Stimulated activated CD8-positive, alpha-beta memory T cell treated with anti-CD3 and anti-CD28 coated beads, Interleukin-15, amount 100 ng/mL, for 48 hours (primary cell): ENCODE data around the gene KRTAP21-2.
"Not testable (repeated sequence)": the region's sequence is repeated elsewhere in the genome, so short reads cannot be mapped to it uniquely, and the experiment has no call there.

Source experiments
- DNase-seq, 2 donors: peaks; one replicate each; pipeline ENCODE4 v3.0.0-alpha.2; 2020; ENCODE audit warnings: low read depth in 2 of 2

Gene KRTAP21-2

DNA sequence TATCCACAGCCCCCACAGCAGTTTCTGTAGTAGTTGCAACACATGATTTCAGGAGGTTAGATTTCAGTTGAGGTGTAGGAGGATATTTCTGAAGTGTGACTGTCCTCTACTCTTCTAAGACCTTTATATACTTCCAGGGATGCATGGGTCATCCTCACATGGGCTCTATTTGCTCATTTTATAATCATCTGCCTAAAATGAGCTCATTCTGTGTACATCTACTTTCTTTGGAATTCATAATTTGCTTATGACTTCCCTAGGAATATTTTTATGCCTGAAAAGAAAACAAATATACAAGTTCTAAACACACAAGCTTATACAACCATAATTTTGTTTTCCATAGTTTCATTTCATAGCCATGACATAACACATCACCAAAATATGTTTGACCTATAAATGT, at the start of gene KRTAP21-2:
Gene KRTAP21-2 (minus strand): TSS at position 101 of the 400 bp plus-strand sequence. CDS start 57 bp downstream, at position 44.
- no peak for DNase-seq

DNA sequence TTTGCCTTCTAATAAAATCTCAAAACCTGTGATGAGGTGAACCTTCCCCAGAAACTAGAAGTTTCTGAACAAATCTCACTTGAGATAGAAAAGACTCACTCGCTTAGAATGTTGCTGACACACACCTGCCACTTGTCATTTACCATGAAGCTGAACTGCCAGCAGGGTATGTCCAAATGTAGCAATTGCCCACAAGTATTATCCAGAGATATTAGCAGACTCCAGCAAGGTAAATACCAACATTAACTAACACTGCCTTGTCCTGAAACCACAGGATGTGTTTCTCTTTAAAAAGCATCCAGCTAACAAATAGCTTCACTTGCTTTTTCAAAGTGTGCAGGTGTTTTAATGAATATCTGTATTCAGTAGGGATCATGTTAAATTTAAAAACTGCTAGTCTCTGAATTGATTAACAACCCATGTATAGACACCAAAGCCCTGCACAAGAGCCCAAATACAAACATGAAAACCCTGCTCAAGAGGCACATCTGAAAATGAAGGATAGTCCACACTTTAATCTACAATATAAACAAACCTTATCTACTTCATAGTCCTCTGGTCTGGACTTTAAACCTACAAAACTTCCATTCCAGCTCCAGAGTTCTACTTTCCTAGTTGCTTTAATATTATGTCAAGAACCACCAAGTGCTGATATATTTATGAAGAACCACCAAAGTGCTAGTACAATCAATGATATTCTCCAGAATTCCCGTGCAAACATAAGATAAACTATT, 46.7 kb upstream of the KRTAP21-2 start:
- DNase-seq: no peak

DNA sequence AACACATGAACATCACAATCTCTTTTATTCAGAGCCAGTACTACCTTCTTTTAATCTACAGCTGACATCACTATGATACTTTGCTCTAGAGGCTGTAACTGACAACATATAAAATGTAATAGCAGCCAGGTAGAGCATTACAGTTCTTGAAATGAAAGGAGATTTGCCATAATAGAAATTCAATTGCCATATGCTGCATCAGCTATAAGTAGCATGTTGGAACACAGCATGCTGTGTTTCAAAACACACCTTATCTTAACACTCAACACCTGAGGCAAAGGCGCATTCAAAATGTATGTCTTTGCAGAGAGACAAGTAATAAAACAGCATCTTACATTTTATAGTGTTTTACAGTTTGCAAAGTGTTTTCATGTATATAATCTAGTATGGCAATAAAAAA, 32.2 kb upstream of the KRTAP21-2 start:
- no peak for DNase-seq

DNA sequence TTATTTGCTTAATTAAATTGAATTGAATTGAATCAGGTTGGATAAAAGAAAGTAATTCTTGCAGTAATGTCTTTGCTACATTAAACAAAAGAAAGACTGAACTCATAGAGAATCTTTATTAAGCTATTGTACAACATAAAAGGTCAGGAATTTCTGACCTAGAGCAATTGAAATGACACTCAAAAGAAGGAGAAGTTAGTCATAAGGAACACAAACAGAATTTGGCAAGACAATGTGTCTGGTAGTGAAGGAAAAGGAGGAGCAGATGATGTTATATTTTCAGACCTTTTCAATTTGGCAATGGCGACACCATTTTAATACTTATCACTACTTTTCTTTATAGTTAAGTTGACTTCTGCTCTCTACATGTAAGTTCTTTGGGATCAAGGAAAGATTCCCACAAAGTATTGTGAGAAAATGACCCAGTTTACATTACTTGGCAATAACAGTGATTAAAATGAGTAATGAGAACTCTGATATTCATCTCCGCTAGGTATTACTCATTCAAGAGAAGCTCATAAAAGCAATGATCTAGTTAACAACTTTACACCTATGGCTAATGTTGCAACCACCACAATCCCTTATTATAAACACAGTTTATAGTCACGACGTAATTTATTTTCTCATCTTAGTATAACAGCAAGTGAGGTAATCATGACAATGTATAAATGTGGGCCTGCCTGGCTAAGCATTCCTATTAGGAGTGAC, 22.8 kb upstream of the KRTAP21-2 start:
- no peak for DNase-seq

DNA sequence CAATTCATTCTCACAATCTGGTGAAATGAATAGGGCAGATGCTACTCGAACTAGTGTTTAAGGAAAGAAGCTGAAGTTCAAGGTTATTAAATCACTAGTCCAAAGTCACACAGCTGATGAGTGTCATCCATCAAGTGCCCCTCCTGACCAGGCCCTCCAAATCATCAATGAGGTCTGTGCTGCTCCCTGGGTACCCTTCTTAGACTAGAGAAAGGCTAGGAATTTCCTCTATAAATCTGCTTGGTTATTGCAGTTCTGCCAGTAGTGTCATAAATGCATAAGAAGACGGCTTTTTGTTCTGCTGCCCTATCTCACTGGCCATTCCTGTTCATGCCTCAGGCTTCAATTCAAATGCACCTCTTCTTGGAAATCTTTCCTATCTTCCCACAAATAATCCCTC, 13.7 kb upstream of the KRTAP21-2 start:
- no peak for DNase-seq

DNA sequence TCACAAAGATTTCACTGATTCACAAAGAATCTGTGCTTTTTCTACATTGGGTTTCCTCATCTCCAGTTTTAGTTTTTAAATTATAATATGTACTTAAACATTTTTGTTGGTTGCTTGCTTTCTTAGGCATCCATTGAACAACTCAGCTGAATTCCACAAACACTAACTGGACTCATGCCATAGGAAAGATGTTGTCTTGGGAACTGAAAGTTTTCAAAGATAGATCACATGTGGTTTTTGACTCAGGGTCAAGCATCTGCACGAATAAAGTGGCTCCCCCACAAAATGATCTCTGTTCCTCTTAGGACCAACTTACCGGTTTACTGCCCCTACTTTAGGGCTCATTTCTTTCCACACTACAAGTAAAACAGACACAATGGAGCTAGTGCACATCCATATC, 11.2 kb upstream of the KRTAP21-2 start:
- no peak for DNase-seq

DNA sequence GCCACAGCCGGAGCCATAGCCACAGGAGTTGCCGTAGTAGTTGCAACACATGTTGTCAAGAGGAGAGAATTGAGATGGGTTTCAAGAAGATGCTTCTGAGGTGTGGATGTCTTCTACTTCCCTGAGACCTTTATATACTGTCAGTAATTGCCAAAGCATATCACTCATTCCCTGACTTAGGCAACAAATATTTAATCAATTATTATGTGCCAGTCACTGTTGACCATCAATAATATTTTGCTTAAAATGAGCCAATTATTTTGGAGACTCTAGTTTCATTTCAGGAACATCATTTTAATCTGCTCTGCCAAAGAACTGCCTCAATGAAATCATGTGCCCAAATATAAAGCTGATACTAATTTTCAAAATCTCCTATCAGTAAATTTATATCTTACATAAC, 8.3 kb upstream of the KRTAP21-2 start, which contains the start of gene KRTAP21-1:
Gene KRTAP21-1 (minus strand): TSS at position 101 of the 400 bp plus-strand sequence. CDS start 50 bp downstream, at position 51.
- DNase-seq: not testable (repeated sequence)

DNA sequence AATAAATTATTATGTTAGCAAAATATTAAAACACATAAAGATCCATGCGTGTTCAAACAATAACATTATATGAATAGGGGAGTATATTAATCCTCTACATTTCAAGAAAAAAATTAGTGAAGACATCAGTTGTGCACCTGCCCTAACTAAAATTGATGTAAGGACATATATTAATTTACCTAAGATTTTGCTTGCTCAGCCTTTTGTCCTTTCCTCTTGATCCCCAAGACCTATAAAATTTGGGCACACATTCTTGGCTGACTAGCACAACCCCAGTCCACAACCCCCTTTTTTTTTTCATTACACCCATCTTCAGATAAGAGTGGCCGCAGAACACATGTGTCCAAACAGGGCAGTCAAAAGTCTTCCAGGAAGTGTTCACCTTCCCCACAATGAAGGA, 6.6 kb downstream of the KRTAP21-2 start:
- DNase-seq: no peak

DNA sequence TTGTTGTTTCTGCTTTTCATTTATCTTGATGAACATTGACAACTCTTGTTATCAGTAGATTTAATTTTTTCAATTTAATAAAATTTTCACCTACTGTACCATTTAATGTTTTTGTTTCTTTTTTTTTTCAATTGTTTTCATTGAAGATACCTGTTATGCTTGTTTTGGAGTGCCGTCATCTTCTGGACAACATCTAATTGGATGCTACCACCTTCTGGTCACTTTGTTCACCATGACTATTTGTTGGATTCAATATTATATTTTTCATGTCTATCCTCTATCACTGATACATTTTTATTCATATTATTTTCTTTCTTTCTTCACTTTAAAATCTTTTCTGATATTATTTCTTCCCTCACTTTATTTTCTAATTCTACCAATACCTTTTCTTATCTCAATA, 14.0 kb downstream of the KRTAP21-2 start:
- no peak for DNase-seq

DNA sequence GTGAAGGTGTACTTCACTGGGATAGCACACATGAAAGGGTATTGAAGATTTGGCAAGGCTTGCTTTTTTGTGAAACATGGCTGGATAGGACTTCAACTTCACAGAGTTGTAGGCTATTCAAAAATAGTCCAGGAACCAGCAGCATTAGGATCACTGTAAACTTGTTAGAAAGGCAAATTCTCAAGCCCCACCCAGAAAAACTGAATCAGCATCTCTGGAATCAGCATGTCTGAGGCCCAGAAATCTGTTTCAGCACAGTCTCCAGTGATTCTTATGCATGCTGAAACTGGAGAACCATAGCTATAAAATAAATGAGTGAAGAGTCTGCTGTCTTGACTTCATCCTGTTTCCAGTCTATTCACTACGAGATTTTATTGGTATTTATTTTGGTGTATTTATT, 20.3 kb downstream of the KRTAP21-2 start:
- no peak for DNase-seq

DNA sequence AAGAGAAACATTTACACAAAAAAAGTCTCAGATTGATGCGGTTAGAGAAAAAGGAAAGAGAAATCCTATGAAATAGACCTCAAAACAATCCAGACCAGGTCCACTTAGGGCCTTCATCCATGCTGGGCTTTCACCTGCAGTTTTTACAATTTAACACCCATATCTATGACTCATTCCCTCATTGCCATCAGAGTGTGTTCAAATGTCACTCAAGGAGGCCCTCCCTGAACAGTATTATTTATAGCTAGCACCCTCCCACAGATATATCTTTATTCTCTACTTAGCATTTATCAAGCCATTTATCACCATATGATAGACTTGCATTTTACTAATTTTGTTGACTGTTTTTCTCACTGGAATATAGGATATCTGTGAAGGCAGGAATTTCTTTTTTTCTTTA, 27.7 kb downstream of the KRTAP21-2 start:
- DNase-seq: no peak

DNA sequence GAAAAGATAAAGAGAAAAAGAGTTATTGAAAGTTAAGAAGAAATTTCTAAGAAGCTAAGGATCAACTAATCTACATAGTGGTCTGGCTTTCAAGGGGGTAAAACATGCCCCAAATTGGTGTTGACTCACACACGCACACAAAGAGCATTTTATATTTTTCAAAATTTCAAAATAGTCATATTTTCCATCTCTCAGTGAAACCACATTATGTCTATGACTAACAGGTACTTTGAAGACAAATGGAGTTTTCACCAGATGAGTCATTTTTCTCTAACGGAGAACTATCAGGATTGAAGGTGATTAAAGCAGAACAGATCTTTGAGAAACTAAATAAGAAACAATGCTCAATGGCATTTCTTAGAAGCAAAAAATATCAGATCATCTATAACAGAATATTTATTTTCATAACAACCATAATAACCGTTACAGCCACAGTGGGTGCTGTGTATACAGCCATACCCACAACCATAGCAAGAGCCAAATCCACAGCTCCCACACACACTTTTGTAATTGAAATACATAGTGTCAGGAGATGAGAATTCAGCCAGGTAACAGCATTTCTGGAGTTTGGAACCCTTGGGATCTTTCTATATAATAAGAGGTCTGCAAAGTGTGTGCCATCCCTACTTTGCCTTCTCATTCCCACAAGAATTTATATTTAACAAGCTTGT, 28.7 kb downstream of the KRTAP21-2 start, which contains the start of gene KRTAP21-3:
Gene KRTAP21-3 (minus strand): TSS at position 539 of the 671 bp plus-strand sequence. CDS start 18 bp downstream, at position 521.
- no peak for DNase-seq

DNA sequence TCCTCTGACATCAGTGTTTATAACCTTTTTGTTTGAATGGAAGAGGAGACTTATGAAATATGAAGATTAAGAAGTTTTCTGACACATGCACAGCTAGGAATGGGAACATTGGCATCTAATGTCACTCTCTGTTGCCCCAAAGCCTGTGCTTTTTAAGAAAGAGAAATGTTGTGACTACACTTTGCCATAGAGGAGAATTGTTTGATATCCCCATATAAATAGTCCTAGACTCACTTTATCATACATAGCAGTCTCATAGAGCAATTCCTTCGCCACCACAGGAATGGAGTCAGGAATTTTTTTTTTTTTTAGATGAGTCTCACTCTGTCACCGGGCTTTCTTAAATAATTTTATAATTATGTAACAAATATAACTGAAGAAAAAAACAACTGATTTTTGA, 30.0 kb downstream of the KRTAP21-2 start:
- no peak for DNase-seq

DNA sequence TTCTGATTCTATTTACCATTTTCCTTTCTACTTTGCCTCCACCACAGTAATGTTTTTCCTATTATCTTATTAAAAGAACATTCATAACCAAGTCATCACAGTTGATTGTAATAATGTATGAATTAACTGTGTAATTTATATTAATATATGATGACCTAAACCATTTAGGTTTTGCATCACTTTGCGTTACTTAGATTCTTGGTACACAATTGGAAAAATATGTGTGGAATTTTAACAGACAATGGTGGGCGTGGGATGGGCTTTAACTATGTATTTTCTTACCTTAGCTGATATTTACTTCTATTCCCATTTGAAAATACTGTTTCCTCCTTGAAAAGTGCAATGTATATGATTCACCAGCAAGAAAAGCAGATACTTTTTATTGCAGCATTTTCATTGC, 32.1 kb downstream of the KRTAP21-2 start:
- DNase-seq: no peak

DNA sequence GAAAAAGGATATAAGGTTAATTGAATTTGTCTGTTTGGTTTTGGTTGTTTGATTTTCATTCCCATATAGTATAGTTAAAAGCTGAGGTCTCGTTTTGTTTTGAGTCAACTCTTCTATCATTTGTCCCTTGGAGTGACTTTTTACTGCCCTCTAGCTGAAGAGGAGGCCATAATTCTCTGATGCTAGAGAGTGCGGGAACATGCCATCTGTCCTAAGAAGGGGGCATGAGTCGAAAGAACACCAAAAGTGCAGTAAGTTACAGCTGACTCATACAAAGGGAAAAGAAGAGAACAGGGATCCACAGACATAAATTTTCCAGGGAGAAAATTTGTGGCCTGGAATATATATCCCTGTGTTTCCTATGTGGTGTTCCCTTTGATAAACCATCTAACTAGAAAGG, 32.6 kb downstream of the KRTAP21-2 start:
- no peak for DNase-seq

DNA sequence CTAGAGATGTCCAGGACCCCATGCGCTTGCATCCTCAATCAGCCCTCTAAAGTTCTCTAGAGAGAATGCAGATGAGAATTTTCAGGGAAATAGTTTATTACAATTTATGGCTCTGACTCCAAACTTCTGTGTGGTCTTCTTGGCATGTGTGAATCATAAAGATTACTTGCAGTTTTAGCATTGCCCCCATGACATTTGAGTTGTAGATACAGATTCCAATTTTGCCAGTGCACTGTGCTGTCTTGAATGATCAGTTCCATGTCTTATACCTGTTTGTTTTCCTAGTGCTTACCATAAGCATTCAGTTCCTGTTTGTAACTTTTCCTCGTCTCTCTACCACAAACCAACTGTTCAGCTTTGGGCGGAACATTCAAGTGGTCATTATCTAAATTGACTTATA, 33.3 kb downstream of the KRTAP21-2 start:
- no peak for DNase-seq

DNA sequence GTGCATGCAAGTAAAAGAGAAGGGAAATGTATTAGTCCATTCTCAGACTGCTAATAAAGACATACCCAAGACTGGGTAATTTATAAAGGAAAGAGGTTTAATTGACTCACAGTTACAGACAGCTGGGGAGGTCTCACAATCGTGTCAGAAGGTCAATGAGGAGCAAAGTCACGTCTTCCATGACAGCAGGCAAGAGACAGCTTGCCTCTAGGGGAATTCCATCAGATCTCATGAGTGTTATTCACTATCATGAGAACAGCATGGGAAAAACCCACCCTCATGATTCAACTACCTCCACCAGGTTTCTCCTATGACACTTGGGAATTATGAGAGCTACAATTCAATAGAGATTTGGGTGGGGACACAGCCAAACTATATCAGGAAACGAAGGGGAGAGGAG, 36.6 kb downstream of the KRTAP21-2 start:
- DNase-seq: peak in 1 of 2 donors; percentile 4

DNA sequence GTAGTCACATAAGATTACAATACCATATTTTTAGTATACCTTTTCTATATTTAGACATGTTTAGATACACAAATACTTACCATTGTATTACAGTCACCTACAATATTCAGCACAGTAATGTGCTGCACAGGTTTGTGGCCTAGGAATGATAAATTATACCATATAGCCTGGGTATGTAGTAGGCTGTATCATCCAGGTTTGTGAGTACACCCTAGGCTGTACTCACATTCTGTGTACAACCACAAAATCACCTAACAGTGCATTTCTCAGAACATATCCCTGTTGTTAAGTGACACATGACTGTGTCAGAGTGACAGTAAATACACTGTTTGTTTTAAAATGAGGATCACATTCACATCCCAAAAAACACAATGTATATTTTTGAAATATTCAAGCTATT, 39.6 kb downstream of the KRTAP21-2 start:
- no peak for DNase-seq
